GM18873 (cell line): Measurements from ENCODE around the gene TOP2B.

Experiments
- ATAC-seq: cut with Tn5 transposase; IDR thresholded peaks from one replicate; pipeline ENCODE4 v1.9.1; 2021; ENCODE audit warnings: mild to moderate bottlenecking, moderate library complexity, moderate number of reproducible peaks; ENCODE audit not compliant: unreplicated experiment, low FRiP score

The TOP2B gene

GRCh38 chr3:25621087-25621486 lies 43.6 kb downstream of the TOP2B start:
- no peak for ATAC-seq

- no peak for ATAC-seq
Measured at GRCh38 chr3:25620493-25620892, 44.2 kb downstream of the TOP2B start.

GRCh38 chr3:25619382-25619781 lies 45.3 kb downstream of the TOP2B start:
- no peak for ATAC-seq

- no peak for ATAC-seq
Measured at GRCh38 chr3:25618028-25618427, 46.7 kb downstream of the TOP2B start.

- no peak for ATAC-seq
Measured at GRCh38 chr3:25611193-25611592, 53.5 kb downstream of the TOP2B start.

GRCh38 chr3:25610779-25611178 lies 53.9 kb downstream of the TOP2B start:
- no peak for ATAC-seq

- ATAC-seq = no peak
Measured at GRCh38 chr3:25610167-25610566, 54.5 kb downstream of the TOP2B start.

GRCh38 chr3:25604107-25604805 lies 60.5 kb downstream of the TOP2B start:
- ATAC-seq = no peak

GRCh38 chr3:25603703-25604102 lies 61.0 kb downstream of the TOP2B start:
- no peak for ATAC-seq

GRCh38 chr3:25597535-25598101 lies 67.1 kb downstream of the TOP2B start:
- ATAC-seq = no peak

- no peak for ATAC-seq
Measured at GRCh38 chr3:25594007-25594502, 70.7 kb downstream of the TOP2B start.

GRCh38 chr3:25593001-25593400 lies 71.7 kb downstream of the TOP2B start:
- ATAC-seq = no peak

GRCh38 chr3:25592510-25592968 lies 72.2 kb downstream of the TOP2B start:
- no peak for ATAC-seq

- ATAC-seq = no peak
Measured at GRCh38 chr3:25589783-25590258, 74.9 kb downstream of the TOP2B start.

- no peak for ATAC-seq
Measured at GRCh38 chr3:25589104-25589782, 75.5 kb downstream of the TOP2B start.

GRCh38 chr3:25588441-25589103 lies 76.1 kb downstream of the TOP2B start:
- ATAC-seq = no peak

GRCh38 chr3:25587975-25588374 lies 76.7 kb downstream of the TOP2B start:
- ATAC-seq = no peak

GRCh38 chr3:25587526-25587925 lies 77.2 kb downstream of the TOP2B start:
- no peak for ATAC-seq

- no peak for ATAC-seq
Measured at GRCh38 chr3:25587094-25587493, 77.6 kb downstream of the TOP2B start.

- ATAC-seq = no peak
Measured at GRCh38 chr3:25586553-25586952, 78.2 kb downstream of the TOP2B start.

GRCh38 chr3:25586167-25586505 lies 78.6 kb downstream of the TOP2B start:
- no peak for ATAC-seq
